DMS153 (cell line): Measurements from ENCODE around the gene ADO.
A peak's percentile ranks its signal among the peaks of the same experiment; 100 is the strongest.

Source experiments
- DNase-seq: peaks from one replicate; lab custom pipeline; 2025; lab: John Stamatoyannopoulos, UW

The ADO gene

GRCh38 chr10:62794306-62794705 is 10.2 kb upstream of the ADO start:
- no peak for DNase-seq

DNA sequence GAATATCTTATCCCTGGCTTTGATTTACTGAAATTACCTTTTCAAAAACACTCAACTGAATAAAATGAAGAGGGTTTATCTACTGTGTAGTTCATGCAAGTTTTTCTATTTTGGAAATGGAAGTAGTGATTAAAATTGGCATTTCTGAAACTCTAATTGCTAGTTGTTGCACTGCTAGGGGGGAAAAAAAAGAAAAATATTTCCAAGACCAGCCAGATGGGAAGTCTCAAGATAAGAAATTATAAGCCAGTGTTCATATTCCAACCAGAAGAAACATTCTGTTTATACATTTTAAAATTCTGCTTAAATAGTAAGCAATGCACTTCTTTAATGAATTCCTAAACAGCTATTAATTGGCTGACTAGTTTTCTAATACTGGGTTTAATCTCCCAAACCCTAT is 9.4 kb upstream of the ADO start:
- no peak for DNase-seq

- DNase-seq: no peak
These were observed 8.8 kb upstream of the ADO start for GRCh38 chr10:62795762-62796161.

DNA sequence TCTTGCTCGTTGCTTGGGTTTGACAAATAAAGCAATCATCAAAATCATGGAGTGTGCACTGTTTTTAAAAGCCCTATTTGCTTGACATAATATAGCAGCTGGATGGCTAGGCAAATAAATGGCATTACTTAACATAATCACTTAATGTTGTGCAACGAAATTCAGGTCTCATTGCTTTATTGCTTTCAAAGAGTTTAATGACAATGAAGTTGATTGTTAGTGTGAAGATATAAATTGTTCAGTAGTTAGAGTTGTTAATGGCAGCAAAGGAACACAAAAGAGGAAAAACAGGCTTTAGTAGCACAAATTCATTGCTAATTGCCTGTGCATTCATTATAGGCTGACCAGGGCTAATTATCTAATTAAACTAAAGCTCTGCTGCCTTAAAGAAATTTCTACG is 7.6 kb upstream of the ADO start:
- DNase-seq: no peak

DNA sequence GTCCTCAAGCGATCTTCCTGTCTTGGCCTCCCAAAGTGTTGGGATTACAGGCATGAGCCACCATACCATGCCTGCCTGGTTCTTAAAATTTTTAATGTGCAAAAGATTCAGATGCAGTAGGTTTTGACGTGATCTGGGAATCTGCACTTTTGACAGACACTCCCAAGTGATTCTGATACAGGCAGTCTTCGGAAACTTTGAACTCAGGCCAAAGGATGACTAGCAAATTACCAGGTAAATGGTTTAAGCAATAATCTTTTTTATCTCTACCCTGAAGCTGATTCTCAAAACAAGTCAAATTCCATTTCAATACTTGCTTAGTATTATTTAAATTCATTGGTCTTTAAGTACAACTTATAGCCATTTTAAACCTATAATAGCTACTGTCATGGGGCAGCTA is 2.6 kb upstream of the ADO start:
- DNase-seq: no peak

GRCh38 chr10:62803724-62804355 is 680 bp upstream of the ADO start:
- no peak for DNase-seq

DNA sequence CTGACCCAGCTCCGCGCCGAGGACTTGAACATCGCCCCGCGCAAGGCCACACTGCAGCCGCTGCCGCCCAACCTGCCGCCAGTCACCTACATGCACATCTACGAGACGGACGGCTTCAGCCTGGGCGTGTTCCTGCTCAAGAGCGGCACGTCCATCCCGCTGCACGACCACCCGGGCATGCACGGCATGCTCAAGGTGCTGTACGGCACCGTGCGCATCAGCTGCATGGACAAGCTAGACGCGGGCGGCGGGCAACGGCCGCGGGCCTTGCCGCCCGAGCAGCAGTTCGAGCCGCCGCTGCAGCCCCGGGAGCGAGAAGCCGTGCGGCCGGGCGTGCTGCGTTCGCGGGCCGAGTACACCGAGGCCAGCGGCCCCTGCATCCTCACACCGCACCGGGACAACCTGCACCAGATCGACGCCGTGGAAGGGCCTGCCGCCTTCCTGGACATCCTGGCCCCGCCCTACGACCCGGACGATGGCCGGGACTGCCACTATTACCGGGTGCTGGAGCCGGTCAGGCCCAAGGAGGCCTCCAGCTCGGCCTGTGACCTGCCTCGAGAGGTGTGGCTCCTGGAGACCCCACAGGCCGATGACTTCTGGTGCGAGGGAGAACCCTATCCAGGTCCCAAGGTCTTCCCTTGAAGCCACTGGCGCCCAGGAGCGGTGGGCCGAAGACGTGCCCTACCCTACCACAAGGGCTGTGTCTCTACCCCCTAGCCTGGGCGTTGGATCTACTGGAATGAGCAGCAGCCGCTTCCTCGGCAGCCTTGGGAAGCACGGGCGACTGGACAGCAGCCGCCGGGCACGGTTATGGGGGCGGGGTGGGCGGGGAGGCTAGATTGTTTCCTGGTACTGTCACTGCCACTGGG is 945 bp downstream of the ADO start:
- no peak for DNase-seq

- DNase-seq: no peak
These were observed 1.7 kb downstream of the ADO start for GRCh38 chr10:62806251-62806650.

DNA sequence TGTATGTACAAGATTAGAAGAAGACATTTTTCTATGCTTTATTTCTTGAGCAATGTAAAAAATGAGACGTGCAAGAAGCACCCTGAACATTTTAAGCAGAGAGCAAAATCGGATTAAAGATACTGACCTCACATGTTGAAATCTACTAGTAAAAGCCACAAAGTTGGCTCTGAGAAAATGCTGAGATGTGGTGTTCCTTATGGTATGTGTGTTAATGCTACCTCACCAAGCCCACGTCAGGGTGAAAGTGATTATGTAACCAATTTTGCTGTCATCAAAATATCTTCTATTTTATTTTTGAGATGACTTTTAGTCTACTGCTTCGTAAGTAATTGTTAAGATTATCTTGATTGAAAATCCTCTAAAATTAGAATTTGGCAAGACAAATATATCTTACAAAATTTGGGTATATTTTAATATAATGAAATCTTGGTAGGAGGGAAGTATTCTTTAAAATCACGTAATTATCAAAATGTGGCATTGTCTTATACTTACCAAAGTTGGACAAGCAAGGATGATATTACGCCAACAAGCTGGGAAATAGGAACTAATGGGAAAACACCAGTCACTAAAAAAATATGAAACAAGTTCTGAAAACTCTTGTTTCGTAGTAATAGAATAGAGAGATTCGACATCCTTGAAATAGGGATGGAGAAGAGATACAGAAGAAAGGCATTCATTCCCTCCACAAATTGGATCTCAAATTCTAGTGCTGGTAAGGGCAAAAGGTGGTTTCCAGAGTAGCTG is 5.8 kb downstream of the ADO start:
- no peak for DNase-seq

GRCh38 chr10:62811159-62811875 is 6.8 kb downstream of the ADO start:
- DNase-seq: no peak

GRCh38 chr10:62812672-62813439 is 8.3 kb downstream of the ADO start:
- DNase-seq: no peak

- DNase-seq: no peak
These were observed 8.9 kb downstream of the ADO start for GRCh38 chr10:62813453-62813852.

- DNase-seq: no peak
These were observed 9.5 kb downstream of the ADO start for GRCh38 chr10:62813981-62814380.

DNA sequence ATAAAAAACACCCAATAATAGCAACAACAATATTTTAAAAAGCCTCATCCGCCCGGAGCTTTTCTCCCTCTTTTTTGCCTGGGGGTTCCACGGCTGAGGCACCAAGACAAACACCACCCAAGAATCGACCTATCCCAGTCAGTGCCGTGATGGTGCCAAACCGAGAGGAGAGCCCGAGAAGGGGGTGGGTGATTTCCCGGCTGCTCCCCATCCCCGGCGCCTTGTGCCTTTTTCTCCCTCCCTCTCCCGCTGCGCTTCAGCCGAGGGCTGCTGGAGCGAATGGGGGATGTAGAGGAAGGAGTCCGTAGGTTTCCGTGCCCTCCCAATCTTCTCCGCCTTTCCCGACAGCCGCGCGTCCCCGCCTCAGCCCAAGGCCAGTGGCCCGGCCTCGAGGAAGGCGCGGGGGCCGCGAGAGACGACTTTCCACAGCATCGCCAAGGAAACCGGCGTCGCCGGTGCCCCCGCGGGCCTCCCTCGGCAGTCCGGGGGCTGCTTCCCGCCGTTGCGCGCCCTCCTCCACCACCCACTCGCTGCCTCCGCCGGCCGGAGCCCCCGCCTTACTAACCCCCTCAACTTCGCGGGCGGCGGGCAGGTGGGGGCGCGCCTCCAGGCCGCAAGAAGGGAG is 10.3 kb downstream of the ADO start:
- DNase-seq: no peak

DNA sequence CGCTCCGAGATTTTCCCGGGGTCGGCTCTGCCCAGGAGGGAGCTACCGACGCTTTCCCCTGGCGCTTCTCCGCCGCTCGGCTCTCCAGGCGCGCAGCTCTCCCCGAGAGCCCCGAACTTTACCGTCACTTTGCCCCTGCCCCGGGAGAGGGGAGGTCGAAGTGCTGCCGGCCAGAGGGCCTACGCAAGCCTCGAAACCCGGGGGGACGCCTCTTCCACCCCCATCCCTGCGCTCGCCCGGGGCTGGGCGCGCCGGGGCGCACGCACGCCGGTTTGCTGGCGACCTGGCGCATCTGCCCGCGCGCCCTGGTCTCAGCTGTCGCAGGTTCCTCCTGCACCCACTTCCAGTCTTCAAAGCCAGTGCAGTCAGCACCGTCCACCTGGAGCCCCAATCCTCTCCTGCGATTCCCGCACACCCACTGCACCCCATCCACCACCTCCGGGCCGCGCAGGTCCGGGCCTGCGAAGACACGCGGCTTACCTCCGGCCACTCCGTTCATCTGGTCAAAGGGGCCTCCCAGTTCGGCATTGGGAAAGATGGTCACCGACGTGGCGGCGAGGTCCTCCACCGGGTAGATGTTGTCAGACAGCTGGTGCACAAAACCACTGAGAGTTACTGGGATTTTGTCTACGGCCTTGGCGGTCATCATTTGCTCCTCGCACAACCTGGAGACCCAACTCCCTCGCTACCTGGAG is 11.0 kb downstream of the ADO start:
- no peak for DNase-seq

DNA sequence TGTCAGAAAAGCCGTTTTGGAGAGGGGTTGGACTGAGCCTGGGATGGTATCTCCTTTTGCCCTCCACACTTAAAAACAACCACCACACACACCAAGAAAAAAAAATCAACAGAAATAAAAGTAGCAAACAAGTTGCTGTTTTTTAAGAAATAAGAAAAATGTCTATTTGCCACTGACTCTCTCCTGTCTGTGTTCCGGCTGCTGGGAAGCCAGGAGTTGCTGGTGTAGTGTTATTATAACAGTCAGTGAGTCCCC is 11.5 kb downstream of the ADO start:
- no peak for DNase-seq

DNA sequence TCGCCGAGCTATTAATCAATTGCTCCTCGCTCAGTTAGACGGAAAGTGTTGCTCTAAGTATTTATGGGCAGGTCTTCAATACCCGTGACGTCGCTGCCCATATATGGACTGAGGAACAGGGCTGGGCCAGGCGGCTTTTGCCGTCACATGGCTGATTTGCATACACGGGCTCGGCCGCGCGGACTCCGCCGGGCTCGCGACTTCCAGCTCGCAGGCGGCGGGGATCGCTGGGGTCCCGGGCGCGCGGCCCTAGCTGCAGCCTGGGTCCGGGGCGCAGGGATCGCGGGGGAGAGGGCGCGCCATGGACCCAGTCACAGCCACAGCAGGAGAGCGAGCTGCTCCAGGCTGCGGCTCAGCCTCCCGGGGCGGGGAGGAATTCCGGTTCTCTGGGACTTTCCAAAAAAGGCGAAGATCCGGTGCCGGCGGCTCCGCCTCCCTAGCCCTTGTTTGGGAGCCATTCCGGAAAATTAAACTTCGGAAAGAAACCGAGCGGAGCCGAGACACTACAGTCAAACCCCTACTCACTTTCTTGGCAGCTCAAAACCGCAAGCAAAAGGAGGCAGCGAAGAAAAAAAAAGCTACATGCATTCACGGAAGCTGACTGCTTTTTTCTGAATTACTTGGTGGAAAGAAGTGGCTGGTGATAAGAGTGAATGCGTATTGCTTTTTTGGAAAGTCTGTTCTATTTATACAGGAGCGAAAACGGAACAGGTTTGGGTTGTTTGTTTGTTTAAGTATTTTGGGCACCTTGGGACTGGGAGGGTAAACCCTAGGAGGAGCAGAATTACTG is 12.0 kb downstream of the ADO start, which contains the start of gene EGR2:
TSS of gene EGR2 (minus strand) at position 36 of the 790 bp plus-strand sequence. CDS start 337 bp downstream, outside the sequence.
- DNase-seq: peak; percentile 81

DNA sequence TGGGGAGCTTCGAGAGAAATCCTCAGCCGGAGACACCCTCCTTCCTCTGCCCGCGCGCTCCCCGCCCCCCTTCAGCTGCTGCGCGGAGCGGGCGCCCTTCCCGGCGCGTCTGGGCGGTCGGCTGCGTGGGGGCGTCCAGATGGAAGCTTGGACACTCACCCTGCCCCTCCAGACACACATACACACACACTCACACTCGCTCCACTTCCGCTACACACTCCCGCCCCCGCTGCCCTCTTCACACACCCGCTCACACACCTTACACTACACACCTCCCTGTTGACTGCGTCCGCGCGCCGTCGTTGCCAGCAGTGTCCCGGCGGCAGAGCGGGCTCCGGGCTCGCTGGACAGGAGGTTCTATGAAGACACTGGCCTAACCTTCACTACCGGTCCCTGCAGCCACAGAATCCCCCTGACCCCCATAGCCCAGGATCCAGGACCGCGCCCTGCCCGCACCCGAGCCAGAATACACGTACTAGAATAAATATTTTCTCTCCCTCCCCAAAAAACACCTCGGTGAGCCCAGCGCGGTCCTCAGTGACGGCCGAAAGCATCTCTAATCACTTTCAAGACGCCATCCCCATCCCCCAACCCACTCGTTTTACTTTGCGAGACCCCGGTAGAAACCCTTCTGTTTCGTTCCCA is 12.7 kb downstream of the ADO start:
- DNase-seq: no peak

- DNase-seq: peak; percentile 61
These were observed 13.4 kb downstream of the ADO start for GRCh38 chr10:62817766-62818425.
